Stimulated activated CD4-positive, alpha-beta T cell treated with anti-CD3 and anti-CD28 coated beads, Interleukin-2, amount 100 ng/mL, for 24 hours (primary cell): ENCODE results near the gene ARL2BP.
"Not testable (repeated sequence)": the region's sequence is repeated elsewhere in the genome, so short reads cannot be mapped to it uniquely, and the experiment has no call there.

Experiments
- DNase-seq, 2 donors: peaks; one replicate each; pipeline ENCODE4 v3.0.0-alpha.2; 2020

ARL2BP gene

GRCh38 chr16:57264950-57265371 is 19.9 kb downstream of the ARL2BP start:
- DNase-seq = no peak

- no peak for DNase-seq
These were observed 20.9 kb downstream of the ARL2BP start for GRCh38 chr16:57265850-57266530.

DNA sequence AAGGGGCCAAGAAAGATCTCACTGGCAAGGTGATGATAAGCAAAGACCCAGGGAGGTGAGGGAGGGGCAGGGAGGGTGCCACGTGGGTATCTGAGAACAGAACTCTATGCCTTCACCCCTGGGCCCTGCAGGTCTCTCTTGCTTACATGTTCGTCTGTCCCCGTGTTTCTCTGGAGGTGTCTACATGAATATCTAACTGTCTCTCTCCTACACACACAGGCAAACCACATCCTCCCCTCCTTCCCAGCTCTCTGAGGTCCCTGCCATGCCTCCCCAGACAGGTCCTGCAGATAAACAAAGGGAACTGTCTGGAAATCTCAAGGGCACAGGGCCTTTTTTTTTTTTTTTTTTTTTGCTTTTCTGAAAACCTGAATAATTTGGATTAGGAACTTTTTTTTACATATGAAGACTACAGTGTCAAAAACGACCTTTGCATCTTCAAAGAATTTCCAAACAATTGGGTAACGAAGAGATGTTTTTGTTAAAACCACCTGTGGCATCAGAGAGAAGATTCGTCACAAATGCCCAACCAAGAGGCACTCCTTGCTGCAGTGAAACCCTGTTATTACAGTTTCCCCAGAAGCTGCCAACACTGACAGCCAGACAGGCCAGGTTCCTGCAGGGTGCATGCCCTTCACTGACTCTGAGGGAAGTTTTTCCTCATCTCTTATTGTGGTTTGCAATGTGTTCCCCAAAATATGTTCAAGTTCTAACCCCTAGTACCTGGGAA is 21.6 kb downstream of the ARL2BP start:
- peak; percentile 14 to 38 for DNase-seq

GRCh38 chr16:57267343-57267742 is 22.3 kb downstream of the ARL2BP start:
- DNase-seq = not testable (repeated sequence)

GRCh38 chr16:57268804-57269800 is 24.0 kb downstream of the ARL2BP start:
- no peak for DNase-seq

GRCh38 chr16:57270221-57271062 is 25.4 kb downstream of the ARL2BP start:
- no peak for DNase-seq

DNA sequence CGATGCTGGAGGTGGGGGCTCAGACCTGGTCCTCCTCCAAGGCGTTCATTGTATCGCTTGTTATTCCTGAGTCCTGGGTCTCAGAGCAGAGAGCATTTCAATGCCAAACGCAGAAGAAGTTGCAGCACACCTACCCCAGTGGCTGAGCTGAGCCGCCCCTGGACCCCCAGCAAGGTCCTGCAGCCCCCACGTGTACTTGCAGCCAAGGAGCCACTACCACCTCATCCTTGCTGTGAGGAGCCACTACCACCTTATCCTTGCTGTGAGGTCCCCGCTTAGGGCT is 25.9 kb downstream of the ARL2BP start:
- DNase-seq = no peak

DNA sequence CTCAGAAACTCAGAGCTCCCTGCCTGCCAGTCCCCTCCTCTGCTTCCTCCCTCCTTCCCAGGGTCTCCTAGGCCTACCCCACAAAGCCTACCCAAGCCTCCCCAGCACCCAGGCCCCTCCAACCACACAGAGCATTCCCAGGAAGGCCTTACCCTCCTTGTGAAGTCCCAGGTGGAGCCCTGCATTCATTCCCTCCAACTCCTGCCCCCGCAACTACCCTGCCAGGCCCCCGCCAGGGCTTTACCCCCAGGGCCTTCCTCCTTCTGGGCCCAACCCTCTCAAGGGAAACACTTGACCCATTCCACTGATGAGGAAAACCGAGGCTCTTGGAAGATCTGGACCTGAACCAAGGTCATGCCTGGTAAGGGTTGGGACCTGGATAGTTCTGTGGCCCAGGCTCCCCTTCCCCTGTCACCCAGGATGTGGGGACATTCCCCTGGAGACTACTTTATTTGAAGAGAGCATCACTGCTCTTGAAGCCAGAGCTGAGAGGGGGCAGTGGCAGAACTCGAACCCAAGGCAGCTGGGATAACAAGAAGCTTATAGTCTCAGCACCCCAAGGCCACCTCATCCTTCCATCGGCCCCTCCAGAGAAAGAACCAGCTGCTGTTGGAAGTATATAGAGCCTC is 26.9 kb downstream of the ARL2BP start:
- no peak for DNase-seq

DNA sequence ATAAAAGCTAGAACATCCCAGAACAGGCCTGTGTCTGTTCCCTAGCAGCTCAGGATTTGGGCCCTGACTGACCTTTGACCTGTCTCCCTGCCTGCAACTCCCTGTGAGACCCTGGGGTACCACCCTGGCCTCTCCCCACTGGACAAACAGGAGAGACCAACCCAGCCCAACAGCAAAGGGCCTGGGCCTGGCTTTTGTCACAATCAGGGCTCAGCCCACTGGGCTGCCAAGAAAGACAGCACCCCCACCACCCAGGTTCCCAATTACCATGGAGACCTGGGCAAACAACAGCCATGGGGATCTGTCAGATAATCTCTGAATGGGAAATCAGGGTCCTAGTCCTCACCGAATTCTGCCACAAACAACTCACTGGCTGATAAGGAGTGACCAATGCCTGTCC is 28.3 kb downstream of the ARL2BP start:
- no peak for DNase-seq

- no peak for DNase-seq
These were observed 28.8 kb downstream of the ARL2BP start for GRCh38 chr16:57273826-57274225.

DNA sequence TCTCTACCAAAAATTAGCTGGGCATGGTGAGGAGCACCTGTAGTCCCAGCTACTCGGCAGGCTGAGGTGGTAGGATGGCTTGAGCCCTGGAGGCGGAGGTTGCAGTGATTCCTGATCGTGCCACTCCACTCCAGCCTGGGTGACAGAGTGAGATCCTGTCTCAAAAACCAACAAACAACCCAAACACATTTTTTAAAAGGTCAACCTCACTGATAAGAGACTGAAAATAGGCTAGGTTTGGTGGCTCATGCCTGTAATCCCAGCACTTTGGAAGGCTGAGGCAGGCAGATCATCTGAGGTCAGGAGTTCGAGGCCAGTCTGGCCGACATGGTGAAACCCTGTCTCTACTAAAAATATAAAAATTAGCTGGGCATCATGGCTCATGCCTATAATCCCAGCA is 30.9 kb downstream of the ARL2BP start:
- DNase-seq = not testable (repeated sequence)

GRCh38 chr16:57276596-57276995 is 31.5 kb downstream of the ARL2BP start:
- DNase-seq = no peak

DNA sequence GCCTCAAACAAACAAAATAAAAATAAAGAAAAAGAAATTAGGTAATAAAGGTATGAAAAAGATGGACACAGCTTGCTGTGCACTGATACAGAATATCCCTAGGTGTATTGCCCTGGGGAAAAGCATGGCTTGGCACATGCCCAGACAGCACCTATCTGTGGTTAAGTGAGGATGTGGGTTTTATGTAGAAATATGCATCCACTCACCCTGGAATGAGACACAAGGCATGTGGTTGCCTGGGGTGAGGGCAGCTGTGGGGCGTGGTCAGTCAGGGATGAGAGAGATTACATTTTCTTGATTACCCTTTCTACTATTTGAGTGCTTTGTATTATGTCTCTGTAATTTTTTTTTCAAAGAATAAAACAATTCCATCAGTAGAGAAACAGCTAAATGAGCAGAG is 32.5 kb downstream of the ARL2BP start:
- DNase-seq = peak; percentile 53 to 61

DNA sequence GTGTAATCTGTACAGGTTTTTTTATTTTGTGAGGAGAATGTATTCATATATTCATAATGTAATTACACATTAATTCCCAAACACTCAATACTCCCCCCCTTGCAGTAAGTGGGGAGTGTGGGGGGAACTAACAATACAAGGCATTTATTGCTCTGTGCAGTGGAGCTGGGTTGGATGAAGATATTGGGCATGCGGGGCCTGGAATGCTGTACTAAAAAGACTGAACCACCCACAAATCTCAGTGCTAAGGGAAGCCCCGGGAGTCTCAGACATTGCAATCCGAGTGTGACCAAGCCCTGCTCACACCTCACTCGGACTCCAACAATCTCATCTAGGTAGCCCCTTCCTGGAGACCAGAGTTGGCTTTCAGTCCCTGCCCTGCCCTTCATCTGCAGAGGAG is 33.4 kb downstream of the ARL2BP start:
- DNase-seq = no peak

DNA sequence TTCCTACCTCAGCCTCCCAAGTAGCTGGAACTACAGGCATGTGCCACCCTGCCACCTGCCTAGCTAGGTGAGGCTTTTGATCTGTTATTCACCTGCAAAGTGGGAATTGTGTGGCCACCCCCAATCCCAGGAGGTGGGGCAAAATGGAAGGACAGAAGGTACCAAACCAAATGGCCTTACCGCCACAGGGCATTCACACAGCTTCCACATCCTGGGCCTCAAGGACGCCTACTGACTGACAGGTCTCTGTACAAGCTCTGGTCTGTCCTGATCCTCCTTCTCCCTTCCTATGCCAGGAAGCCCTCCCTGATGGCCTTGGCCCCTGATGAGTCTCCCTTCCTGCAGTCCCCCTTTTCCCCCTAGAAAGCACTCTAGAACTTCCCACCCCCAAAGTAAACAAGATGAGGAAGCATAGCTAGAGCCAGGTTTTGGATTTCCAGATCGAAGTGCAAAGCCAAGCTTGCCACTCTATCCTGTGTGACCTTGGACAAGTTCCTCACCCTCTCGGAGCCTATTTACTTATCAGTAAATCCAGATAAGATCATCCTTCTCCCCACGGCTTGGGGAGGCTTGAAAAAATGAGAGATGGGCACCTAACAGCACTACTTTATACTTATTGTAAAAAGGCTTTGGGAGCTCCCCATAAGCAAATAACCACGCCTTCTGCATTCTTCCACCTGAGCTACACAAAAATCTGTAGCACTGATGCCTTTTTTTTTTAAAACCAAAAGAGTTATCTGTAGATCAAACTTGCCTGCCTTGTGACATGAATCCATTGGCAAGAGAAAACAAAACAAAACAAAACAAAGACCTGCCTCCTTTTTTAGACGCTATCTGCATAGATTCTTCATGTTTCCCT is 35.0 kb downstream of the ARL2BP start:
- DNase-seq = no peak

- no peak for DNase-seq
These were observed 36.7 kb downstream of the ARL2BP start for GRCh38 chr16:57281791-57282190.

DNA sequence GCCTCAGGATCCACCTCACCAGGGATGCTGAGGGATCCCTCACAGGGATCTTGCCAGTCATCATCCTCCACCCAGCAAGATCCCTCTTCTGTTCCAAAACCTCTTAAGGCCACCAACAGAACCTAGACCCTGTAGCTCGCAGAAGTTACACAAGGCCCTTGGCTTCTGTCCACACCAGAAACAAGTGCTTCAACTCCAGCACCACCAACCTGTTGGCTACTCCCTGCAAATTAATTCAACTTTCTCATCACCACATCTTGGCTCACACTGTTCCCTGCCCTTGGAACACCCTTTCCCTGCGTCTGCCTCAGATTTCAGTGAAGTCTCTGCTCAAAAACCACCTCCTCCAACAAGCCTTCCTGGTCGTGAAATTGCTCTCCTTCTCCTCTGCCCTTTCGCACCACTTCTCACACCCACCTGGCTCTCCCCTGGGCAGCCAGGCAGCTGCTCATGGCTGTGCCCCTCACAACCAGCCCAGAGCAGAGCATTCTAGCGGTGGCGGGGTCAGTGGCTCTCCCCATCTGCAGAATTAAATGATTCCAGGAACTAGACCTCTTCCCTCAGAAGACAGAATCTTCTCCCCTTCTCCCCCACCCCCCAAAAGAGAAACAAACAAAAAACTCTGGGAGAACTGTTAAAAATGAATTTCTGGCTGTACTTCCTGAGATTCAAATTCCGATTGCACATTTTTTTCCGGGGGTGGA is 37.6 kb downstream of the ARL2BP start:
- DNase-seq = no peak

GRCh38 chr16:57283214-57283958 is 38.3 kb downstream of the ARL2BP start:
- no peak for DNase-seq

GRCh38 chr16:57283959-57284208 is 38.8 kb downstream of the ARL2BP start:
- no peak for DNase-seq
